ENCODE data around the gene NTN1.

Gene NTN1

GRCh38 chr17:9038380-9038779, 17.1 kb downstream of the NTN1 start:
- no peak for DNase-seq

GRCh38 chr17:9044772-9045463, 23.6 kb downstream of the NTN1 start:
- DNase-seq, result no peak

- DNase-seq, result peak; percentile 49
These were observed 29.6 kb downstream of the NTN1 start for GRCh38 chr17:9050801-9051401.

GRCh38 chr17:9051561-9051960, 30.3 kb downstream of the NTN1 start:
- no peak for DNase-seq

- no peak for DNase-seq
These were observed 31.6 kb downstream of the NTN1 start for GRCh38 chr17:9052921-9053320.

GRCh38 chr17:9053406-9053805, 32.1 kb downstream of the NTN1 start:
- no peak for DNase-seq

GRCh38 chr17:9054126-9054975, 33.0 kb downstream of the NTN1 start:
- no peak for DNase-seq

GRCh38 chr17:9055281-9055680, 34.0 kb downstream of the NTN1 start:
- DNase-seq, result no peak

- DNase-seq, result no peak
These were observed 35.3 kb downstream of the NTN1 start for GRCh38 chr17:9056566-9056965.

GRCh38 chr17:9057310-9057709, 36.0 kb downstream of the NTN1 start:
- no peak for DNase-seq

GRCh38 chr17:9062399-9062902, 41.1 kb downstream of the NTN1 start:
- DNase-seq, result no peak

GRCh38 chr17:9064311-9064834, 43.1 kb downstream of the NTN1 start:
- no peak for DNase-seq

- no peak for DNase-seq
These were observed 49.7 kb downstream of the NTN1 start for GRCh38 chr17:9071016-9071415.

GRCh38 chr17:9071811-9072498, 50.6 kb downstream of the NTN1 start:
- DNase-seq, result no peak

GRCh38 chr17:9072696-9073339, 51.5 kb downstream of the NTN1 start:
- no peak for DNase-seq

- DNase-seq, result no peak
These were observed 52.8 kb downstream of the NTN1 start for GRCh38 chr17:9074131-9074530.

- DNase-seq, result no peak
These were observed 58.3 kb downstream of the NTN1 start for GRCh38 chr17:9079461-9080103.

GRCh38 chr17:9080296-9080914, 59.1 kb downstream of the NTN1 start:
- no peak for DNase-seq

- no peak for DNase-seq
These were observed 59.7 kb downstream of the NTN1 start for GRCh38 chr17:9080983-9081382.

GRCh38 chr17:9086577-9086976, 65.3 kb downstream of the NTN1 start:
- no peak for DNase-seq

GRCh38 chr17:9087921-9088320, 66.6 kb downstream of the NTN1 start:
- no peak for DNase-seq
